Activated CD4-positive, CD25-positive, alpha-beta regulatory T cell treated with anti-CD3 and anti-CD28 coated beads, Interleukin-2, amount 50 U/mL, for 72 hours (primary cell): ENCODE measurements around the gene DUSP22.
A peak's percentile ranks its signal among the peaks of the same experiment; 100 is the strongest.

Experiments used
- DNase-seq: peaks from one replicate; pipeline ENCODE4 v3.0.0; 2021

DUSP22 gene

DNA sequence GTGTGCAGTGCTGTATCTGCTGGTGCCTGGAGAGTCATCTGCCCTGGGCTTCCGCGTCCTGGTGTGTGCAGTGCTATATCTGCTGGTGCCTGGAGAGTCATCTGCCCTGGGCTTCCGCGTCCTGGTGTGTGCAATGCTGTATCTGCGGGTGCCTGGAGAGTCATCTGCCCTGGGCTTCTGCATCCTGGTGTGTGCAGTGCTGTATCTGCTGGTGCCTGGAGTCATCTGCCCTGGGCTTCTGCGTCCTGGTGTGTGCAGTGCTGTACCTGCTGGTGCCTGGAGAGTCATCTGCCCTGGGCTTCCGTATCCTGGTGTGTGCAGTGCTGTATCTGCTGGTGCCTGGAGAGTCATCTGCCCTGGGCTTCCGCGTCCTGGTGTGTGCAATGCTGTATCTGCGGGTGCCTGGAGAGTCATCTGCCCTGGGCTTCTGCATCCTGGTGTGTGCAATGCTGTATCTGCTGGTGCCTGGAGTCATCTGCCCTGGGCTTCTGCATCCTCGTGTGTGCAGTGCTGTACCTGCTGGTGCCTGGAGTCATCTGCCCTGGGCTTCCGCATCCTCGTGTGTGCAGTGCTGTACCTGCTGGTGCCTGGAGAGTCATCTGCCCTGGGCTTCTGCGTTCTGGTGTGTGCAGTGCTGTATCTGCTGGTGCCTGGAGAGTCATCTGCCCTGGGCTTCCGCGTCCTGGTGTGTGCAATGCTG is 33.0 kb downstream of the DUSP22 start:
- peak; percentile 29 for DNase-seq

DNA sequence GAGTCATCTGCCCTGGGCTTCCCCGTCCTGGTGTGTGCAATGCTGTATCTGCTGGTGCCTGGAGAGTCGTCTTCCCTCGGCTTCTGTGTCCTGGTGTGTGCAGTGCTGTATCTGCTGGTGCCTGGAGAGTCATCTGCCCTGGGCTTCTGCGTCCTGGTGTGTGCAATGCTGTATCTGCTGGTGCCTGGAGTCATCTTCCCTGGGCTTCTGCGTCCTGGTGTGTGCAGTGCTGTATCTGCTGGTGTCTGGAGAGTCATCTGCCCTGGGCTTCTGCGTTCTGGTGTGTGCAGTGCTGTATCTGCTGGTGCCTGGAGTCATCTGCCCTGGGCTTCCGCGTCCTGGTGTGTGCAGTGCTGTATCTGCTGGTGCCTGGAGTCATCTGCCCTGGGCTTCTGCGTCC is 33.8 kb downstream of the DUSP22 start:
- peak; percentile 28 for DNase-seq

GRCh38 chr6:326896-327537 is 34.7 kb downstream of the DUSP22 start:
- peak; percentile 27 for DNase-seq

- peak; percentile 26 for DNase-seq
These were observed 35.3 kb downstream of the DUSP22 start for GRCh38 chr6:327538-328116.

DNA sequence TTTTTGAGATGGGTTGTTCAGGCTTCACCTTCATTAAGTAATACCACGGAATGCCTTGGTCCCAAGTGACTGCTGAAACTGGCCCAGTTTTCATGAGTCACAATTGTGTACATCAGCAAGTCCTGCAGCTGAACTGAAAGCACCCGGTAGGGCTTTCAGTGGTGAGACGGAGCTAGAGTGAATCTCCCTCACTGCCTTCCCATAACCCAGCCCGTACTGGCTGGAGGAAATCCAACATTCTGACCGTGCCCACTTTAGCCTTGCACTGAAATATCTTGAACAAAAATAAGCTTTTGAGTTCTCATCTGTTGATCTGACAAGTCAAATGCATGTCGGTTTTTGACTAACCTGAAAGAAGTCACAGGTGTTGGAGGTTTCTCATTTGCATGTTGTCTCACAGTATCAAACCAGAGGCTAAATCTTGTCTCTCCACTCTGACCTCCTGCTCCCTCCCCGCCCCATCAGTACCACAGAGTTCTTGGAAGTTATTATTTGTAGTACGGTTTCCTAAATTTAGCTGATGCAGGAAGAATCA is 35.9 kb downstream of the DUSP22 start:
- DNase-seq, result peak; percentile 27

GRCh38 chr6:328924-329323 is 36.6 kb downstream of the DUSP22 start:
- peak; percentile 12 for DNase-seq

- DNase-seq, result peak; percentile 27
These were observed 37.8 kb downstream of the DUSP22 start for GRCh38 chr6:329888-330691.

- DNase-seq, result no peak
These were observed 38.7 kb downstream of the DUSP22 start for GRCh38 chr6:330948-331347.

- peak; percentile 27 for DNase-seq
These were observed 39.6 kb downstream of the DUSP22 start for GRCh38 chr6:331622-332521.

- DNase-seq, result no peak
These were observed 40.4 kb downstream of the DUSP22 start for GRCh38 chr6:332671-333070.

DNA sequence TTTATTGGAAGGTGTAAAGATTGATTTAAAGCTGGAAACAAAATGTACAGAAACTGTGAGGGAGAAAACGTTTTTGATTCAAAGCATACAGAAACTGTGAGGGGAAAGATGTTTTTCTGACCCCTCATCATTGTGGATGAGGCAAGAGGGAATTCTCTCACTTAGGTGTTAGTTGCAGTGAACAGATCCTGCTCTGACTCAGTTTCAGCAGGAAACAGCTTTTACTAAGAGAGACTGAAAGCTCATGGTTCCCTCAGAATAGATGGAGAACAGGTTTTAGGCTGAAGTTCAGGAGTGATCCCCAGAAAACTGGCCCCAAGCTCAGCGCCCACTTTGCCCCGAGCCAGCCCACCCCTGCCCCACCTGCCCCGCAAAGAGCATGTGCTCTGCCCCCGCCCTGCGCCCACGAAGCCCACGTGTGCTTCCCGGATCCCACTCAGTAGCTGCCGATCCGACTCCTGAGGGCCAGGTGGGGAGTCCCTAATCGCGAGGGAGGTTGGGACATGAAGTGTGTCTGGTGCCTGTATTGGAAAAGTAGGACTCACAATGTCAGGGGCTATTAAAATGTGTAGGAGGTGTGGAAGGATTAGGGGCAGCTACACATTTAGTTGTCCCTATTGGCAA is 41.2 kb downstream of the DUSP22 start:
- peak; percentile 21 for DNase-seq

GRCh38 chr6:334536-335510 is 42.5 kb downstream of the DUSP22 start:
- DNase-seq, result peak; percentile 7

DNA sequence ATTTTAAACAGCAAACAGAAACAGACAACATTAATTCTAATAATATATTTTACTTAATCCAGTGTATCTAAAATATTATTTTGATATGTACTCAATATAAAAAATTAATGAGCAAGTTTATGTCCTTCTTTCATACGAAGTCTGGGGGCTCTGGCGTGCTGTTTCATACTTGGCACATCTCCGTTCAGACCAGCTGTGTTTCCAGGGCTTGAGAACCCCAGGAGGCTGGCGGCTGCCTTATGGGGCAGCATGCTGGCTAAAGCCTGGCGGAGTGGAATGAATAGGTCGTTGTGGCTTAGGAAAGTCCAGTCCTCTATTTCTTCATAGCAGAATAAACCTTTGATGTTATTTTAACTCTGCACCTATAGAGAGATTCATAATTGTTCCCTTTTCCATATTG is 43.3 kb downstream of the DUSP22 start:
- no peak for DNase-seq

GRCh38 chr6:336159-337114 is 44.1 kb downstream of the DUSP22 start:
- DNase-seq, result no peak

DNA sequence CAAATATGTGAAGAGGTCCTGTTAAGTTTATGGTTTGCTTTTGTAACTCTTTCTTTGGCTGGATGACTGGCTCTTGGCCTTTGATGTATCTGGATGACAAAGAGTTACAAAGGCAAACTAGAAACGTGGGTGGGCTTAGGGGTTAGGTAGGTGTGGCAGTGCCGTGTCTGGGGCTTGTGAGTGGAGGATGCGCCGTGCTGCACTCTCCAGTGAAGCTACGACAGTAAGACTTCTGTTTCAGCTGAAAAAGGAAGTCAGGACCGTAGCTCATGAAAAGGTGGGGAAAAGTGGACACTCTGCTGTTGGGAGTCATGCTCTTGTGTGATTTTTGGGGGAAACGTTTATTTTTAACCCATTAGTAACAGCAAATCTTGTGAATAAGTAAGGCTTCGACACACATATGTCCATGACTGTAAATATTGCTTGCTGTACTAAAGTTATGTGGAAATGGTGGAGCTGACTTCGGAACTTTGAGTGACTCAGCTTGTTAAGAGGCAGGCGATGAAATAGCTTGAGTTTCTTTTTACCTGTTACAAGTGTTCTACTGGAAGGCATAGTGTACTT is 45.6 kb downstream of the DUSP22 start:
- no peak for DNase-seq

- no peak for DNase-seq
These were observed 46.6 kb downstream of the DUSP22 start for GRCh38 chr6:338815-339262.

- DNase-seq, result no peak
These were observed 47.2 kb downstream of the DUSP22 start for GRCh38 chr6:339480-339879.

DNA sequence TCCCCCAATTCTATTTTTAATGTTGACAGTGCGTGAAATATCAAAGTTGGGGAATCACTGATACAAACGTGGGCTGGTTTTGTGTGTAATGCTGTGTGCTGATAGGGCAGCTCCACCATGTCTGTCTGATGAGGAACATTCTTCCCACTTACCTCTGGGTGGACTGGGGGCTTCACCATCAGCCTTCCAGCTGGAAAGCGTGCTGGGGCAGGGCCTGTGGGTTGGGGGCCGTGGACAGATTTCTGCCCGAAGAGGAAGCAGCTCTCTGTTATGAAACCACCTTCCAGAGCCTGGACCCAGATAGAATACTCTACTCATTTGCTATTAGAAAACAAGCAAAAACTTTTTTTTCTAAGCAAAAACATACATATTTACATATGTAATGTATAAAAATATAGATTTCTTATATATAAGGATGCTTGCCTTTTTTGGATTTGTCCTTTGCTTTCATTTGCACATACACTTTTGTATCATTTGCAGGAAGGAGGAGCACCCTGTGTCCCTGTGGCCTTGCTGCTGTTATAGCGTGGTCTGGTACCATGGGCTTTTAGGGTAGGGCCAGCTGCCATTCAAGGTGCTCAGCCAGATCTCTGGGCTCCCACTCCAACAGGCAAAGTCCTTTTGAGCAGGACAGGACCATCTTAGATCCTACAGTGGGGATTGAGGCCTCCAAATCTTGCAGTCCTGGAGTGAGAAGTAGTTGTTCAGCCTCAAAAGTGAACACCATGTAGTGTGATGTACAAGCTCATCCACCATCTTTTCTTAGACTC is 48.1 kb downstream of the DUSP22 start:
- DNase-seq, result no peak
